Measurements from ENCODE around the gene ULK4.

Gene ULK4

DNA sequence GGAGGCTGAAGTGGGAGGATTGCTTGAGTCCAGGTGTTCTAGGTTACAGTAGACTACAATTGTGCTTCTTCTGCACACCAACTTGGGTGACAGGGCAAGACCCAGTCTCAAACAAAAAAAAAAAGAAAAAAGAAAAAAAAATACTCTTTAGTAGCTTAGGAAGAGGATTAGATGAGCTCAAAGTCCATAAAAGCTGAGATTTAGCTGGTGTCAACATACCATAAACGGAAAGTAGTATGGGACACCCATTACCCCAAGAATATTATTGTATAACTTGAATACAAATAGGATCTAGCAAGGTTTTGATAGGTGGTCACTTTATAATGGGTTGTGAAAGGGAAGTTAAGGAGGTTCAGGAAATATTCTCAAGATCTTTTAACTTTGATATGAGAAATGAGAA, 38.0 kb upstream of the ULK4 start:
- TF ChIP-seq, protein P1, sequence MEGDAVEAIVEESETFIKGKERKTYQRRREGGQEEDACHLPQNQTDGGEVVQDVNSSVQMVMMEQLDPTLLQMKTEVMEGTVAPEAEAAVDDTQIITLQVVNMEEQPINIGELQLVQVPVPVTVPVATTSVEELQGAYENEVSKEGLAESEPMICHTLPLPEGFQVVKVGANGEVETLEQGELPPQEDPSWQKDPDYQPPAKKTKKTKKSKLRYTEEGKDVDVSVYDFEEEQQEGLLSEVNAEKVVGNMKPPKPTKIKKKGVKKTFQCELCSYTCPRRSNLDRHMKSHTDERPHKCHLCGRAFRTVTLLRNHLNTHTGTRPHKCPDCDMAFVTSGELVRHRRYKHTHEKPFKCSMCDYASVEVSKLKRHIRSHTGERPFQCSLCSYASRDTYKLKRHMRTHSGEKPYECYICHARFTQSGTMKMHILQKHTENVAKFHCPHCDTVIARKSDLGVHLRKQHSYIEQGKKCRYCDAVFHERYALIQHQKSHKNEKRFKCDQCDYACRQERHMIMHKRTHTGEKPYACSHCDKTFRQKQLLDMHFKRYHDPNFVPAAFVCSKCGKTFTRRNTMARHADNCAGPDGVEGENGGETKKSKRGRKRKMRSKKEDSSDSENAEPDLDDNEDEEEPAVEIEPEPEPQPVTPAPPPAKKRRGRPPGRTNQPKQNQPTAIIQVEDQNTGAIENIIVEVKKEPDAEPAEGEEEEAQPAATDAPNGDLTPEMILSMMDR (IDR thresholded peaks at IDR 0.05): no peak

DNA sequence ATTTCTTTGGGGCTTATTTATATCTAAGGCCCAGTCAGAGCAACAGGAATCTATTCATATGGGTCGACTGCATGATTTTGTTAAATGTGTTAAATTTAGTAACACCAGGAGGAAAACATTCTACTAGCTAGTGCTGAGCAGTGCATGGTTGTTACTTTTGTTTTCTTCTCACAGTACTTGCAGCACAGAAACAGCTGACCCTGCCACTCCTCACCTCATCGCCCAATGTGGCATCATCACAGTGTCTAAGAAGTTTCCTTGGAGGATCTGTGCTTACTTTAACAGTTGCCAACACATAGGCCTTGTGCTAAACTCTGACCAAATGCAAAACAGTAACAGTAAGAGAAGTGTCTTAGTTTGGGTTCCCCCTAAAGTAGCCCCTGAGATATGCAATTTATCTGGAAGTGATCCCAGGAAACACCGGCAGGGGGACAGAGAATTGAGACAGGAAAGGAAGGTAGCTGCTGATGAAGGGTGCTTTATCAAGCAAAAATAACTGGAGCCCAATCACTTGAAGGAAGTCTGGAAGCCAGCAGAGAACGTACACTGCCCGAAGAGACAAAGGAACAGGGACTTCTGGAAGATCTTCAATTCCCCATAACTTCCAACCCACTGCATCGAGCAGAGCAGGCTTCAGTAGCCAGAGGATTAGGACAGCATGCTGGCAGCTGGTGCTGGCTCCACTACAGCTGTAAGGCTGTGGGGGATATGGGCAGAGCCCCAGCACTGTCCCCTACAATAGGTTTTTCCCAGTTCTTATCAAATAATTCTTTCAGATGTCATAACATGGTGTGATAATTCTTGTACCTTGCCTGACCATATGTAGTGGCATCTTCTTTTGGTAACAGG, 36.0 kb upstream of the ULK4 start:
- TF ChIP-seq, protein P1 (IDR thresholded peaks at IDR 0.05): no peak

DNA sequence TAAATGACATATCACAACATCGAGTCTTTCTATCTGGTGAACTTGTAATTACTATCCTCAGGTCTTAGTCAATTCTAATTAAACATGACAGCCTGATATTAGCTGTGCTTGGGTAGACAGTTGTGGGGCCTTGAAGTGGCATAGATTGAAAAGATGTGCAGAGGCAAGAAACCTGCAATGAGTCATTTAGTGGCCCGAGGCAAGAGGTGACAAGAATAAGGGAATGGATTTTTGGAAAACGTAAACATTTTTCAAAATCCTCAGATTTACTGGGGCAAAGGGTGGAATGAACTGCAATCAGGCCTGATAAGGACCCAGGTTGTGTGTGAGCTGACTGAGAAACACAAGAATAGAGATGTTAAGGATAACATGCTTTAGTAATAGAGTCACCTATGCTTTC, 29.5 kb upstream of the ULK4 start:
- TF ChIP-seq, protein P1 (IDR thresholded peaks at IDR 0.05): no peak

DNA sequence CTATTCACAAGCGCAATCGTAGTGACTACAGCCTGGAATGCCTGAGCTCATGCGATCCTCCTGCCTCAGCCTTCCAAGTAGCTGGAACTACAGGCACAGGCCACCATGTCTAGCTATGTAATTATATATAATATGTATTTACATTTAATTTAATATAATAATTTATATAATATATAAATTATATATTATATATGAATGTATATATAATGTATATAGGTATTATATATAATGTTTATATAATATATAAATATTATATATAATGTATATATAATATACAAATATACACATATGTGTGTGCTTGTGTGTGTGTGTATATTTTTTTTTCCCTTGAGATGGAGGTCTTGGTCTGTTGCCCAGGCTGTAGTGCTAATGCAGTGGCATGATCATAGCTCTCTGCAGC, 27.6 kb upstream of the ULK4 start:
- TF ChIP-seq, protein P1 (IDR thresholded peaks at IDR 0.05): no peak

DNA sequence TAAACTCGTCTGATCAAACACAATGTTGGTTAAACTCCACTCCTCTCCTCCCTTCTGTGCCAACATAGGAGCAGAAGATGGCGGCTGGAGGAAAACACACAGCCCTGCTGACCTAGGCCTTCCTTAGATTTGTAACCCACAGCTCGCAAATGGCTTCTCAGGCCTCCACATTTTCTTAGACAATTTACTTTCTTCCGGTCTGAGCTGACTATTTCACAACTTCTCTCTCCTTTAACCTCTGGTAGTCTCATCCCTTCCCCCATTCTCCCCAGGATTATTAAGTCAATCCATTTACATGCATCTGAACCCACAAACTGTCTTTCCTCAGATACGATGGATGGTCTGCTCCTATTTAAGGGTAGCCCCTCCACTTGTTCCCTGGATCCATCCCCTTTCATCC, 25.7 kb upstream of the ULK4 start:
- TF ChIP-seq, protein P1 (IDR thresholded peaks at IDR 0.05): no peak

DNA sequence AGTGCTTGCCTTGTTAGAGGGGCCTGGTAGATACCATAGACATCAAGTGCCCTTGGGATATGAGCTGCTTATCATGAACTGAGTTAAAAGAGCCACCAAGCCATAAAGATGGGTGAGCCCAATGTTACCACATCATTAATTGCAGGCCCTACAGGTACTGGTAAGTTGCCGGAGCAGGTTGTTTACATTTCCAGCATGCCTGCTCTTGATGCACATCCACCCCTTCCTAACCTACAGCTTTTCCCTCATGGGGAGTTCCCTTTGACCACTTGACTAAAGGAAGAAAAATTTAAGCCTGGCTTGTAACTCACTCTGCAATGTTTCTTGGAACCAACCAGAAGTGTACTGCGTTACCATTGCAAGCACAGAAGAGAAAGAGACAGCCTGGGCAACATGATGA, 24.7 kb upstream of the ULK4 start:
- TF ChIP-seq, protein P1 (IDR thresholded peaks at IDR 0.05): no peak

DNA sequence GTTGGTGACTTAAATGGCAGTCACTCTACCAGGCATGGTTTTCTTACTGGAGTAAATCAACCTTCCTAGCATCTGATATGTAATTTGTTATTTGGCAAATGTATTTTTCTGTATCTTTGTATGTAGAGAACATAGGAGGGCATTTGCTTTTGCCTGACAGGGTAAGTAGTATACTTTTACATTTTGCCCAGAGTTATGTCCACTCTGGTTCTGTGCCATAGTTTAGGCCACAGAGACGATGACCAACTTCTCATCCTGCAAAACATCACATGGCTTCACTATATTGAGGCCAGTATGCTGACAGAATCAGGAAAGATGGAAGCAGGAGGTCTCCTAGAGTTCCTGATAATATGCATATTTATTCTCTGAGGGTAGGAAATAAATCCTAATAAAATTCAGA, 23.1 kb upstream of the ULK4 start:
- TF ChIP-seq, protein P1 (IDR thresholded peaks at IDR 0.05): no peak
